Suprapubic skin (tissue), 3 donors: ENCODE measurements around the gene COL16A1.

Experiments
- POLR2AphosphoS5 ChIP-seq, 3 donors: sonication (generic); formaldehyde crosslinking; IDR thresholded peaks; one replicate each; pipeline ENCODE4 v1.6.1; 2017; ENCODE audit warnings: antibody characterized with exemption in 3 of 3
- TF ChIP-seq, protein P1 (sequence below), 2 donors: fragments of 200-600 bp in 1 of 2; fragments of 450-650 bp in 1 of 2; sonication (generic) in 1 of 2; IDR thresholded peaks; one replicate each; pipeline ENCODE4 v1.5.1; 2016 to 2019; ENCODE audit warnings: antibody characterized with exemption in 2 of 2, mild to moderate bottlenecking in 1 of 2, moderate library complexity in 1 of 2

DNA sequence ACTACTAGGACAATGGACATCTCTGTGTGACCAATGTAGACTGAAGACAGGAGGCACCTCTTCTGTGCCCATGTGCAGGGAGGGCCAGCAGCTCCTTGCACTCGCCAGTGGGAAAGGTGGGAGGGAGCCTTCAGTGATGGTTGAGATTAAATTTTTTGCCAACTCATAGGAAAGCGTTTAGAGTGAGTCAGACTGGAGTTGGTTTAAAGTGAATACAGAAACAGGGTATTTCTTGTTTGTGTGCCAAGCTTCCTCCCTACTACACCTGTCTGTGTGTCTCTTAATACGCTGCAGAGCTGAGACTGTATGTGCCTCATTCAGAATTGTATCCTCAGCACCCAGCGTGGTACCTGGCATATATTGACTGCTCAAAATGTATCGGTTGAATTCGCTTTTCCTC is 13.5 kb upstream of the COL16A1 start:
- TF ChIP-seq, protein P1, sequence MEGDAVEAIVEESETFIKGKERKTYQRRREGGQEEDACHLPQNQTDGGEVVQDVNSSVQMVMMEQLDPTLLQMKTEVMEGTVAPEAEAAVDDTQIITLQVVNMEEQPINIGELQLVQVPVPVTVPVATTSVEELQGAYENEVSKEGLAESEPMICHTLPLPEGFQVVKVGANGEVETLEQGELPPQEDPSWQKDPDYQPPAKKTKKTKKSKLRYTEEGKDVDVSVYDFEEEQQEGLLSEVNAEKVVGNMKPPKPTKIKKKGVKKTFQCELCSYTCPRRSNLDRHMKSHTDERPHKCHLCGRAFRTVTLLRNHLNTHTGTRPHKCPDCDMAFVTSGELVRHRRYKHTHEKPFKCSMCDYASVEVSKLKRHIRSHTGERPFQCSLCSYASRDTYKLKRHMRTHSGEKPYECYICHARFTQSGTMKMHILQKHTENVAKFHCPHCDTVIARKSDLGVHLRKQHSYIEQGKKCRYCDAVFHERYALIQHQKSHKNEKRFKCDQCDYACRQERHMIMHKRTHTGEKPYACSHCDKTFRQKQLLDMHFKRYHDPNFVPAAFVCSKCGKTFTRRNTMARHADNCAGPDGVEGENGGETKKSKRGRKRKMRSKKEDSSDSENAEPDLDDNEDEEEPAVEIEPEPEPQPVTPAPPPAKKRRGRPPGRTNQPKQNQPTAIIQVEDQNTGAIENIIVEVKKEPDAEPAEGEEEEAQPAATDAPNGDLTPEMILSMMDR (IDR thresholded peaks at IDR 0.05): no peak
- TF ChIP-seq POLR2AphosphoS5 (IDR thresholded peaks at IDR 0.05): no peak
